Neutrophil (primary cell): Measurements from ENCODE around the gene ENDOD1.

Source experiments
- H3K27ac ChIP-seq: fragments of 200-600 bp; sonication (generic); 2 replicates; pipeline ENCODE4 v1.5.1; 2016; ENCODE audit warnings: mild to moderate bottlenecking, moderate library complexity
- H3K27me3 ChIP-seq: fragments of 200-600 bp; sonication (generic); 2 replicates; pipeline ENCODE4 v1.6.0; 2016; ENCODE audit warnings: mild to moderate bottlenecking
- H3K36me3 ChIP-seq: fragments of 200-600 bp; sonication (generic); 2 replicates; pipeline ENCODE4 v1.5.1; 2017
- H3K4me1 ChIP-seq, 2 experiments: fragments of 200-600 bp in 1 of 2; sonication (generic) in 1 of 2; 1 replicate in 1 of 2; 2 replicates in 1 of 2; pipeline versions ENCODE4 v1.5.1 to v1.6.1; 2013 to 2016; ENCODE audit warnings: low read depth in 1 of 2, low read length in 1 of 2, mild to moderate bottlenecking in 1 of 2, moderate library complexity in 1 of 2; ENCODE audit not compliant: control insufficient read depth in 1 of 2, insufficient read depth in 1 of 2
- H3K4me3 ChIP-seq, 2 experiments: fragments of 200-600 bp in 1 of 2; sonication (generic) in 1 of 2; 1 replicate in 1 of 2; 2 replicates in 1 of 2; pipeline ENCODE4 v1.5.1; 2013 to 2016; ENCODE audit warnings: low read depth in 1 of 2, low read length in 1 of 2, mild to moderate bottlenecking in 1 of 2, moderate library complexity in 1 of 2
- H3K9me3 ChIP-seq: fragments of 200-600 bp; sonication (generic); 2 replicates; pipeline ENCODE4 v1.5.1; 2016
- TF ChIP-seq, protein P1 (sequence below): fragments of 200-600 bp; sonication (generic); IDR thresholded peaks from 2 replicates; pipeline ENCODE4 v1.5.1; 2016; ENCODE audit warnings: antibody characterized with exemption

ENDOD1 gene

DNA sequence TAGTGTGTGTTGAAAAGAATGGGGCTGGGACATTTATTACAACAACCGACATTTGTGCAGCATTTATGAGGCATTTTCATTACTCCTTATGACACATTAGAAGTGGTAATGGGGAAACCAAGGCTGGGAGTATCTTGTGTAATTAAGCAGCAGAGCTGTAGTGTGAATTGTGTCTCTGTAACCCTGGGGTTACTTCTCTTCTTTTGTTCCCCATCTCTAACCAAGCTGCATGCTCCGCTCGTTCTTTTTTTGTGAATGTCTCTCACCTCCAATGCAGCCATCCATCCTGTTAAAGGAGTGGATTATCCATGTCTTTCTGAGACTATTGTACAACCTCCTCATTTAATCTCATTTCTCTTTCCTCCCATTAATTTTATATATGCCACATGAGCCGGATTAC is 65.7 kb downstream of the ENDOD1 start:
- TF ChIP-seq, protein P1, sequence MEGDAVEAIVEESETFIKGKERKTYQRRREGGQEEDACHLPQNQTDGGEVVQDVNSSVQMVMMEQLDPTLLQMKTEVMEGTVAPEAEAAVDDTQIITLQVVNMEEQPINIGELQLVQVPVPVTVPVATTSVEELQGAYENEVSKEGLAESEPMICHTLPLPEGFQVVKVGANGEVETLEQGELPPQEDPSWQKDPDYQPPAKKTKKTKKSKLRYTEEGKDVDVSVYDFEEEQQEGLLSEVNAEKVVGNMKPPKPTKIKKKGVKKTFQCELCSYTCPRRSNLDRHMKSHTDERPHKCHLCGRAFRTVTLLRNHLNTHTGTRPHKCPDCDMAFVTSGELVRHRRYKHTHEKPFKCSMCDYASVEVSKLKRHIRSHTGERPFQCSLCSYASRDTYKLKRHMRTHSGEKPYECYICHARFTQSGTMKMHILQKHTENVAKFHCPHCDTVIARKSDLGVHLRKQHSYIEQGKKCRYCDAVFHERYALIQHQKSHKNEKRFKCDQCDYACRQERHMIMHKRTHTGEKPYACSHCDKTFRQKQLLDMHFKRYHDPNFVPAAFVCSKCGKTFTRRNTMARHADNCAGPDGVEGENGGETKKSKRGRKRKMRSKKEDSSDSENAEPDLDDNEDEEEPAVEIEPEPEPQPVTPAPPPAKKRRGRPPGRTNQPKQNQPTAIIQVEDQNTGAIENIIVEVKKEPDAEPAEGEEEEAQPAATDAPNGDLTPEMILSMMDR, result no peak
- H3K36me3 ChIP-seq, result no peaks in the 10 kb centered on the region
- no peaks in the 10 kb centered on the region for H3K9me3 ChIP-seq
- H3K27me3 ChIP-seq, result peaks cover 3% of the 10 kb centered on the region
- peaks cover 24 to 25% of the 10 kb centered on the region in 2 experiments for H3K4me1 ChIP-seq
- H3K27ac ChIP-seq, result no peak overlapping the region
- H3K4me3 ChIP-seq, result no peak overlapping the region

DNA sequence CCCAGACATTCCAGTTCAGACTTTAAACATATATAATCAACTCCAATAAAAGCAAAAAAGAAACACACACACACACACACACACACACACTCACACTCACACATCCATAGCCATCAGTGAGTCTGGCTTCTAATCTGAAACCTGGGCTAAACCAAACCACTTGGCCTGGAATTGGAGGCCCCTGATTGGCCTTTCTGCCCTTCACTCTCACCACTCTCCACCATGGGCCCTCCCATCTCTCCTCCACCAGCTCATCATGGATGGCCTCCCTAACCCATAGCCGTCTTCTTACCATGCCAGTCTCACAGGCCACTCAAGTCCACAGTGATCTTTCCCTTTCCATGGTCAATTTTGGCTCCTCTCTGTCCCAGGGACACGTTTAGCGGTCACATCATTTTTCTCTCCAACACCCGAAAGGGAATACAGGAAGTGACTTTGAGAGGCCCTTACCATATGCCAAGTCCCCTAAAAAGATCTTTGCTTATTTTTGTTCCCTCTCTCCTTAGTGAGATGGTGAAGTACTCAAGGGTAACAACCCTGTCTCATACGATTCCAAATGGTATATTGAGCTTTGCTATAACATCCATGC is 66.6 kb downstream of the ENDOD1 start:
- Histone ChIP-seq H3K27ac (no peak overlapping the region), H3K4me3 (no peak overlapping the region), H3K36me3 (no peaks in the 10 kb centered on the region), H3K4me1 (peaks cover 16 to 21% of the 10 kb centered on the region in 2 experiments), H3K9me3 (no peaks in the 10 kb centered on the region), H3K27me3 (no peaks in the 10 kb centered on the region)
- TF ChIP-seq, protein P1, result no peak

DNA sequence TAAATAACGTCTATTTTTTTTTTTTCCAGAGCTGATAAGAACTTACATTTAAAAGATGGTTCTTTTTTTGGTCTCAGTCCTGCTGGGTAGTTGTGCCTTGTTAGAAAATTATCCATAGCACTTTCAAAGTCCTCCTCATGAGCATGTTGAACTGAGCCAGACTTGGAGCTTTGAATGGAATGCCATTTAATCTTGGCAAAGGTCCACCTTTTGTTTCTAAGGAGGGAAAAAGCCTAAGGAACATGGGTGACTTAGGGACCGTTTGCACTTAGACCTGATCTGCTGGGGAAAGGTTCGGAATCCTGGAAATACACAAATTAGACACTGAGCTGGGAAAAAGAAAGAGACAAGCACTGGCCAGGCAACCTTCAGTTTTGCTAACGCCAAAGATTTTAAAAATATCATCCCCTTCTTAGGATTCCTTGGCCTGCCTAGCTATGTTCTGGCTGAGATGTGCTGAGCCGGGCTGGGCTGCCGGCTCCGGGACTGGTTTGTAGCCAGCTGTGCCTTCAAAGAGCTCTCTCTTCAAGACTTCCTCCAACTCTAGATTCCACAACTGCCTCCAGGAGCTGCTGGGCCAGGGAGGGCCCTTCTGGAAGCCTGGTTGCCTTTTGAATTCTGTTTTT is 67.4 kb downstream of the ENDOD1 start:
- TF ChIP-seq, protein P1, result no peak
- Histone ChIP-seq H3K27me3 (no peaks in the 10 kb centered on the region), H3K27ac (no peak overlapping the region), H3K9me3 (no peaks in the 10 kb centered on the region), H3K4me1 (peaks cover 13 to 16% of the 10 kb centered on the region in 2 experiments), H3K4me3 (no peak overlapping the region), H3K36me3 (no peaks in the 10 kb centered on the region)

DNA sequence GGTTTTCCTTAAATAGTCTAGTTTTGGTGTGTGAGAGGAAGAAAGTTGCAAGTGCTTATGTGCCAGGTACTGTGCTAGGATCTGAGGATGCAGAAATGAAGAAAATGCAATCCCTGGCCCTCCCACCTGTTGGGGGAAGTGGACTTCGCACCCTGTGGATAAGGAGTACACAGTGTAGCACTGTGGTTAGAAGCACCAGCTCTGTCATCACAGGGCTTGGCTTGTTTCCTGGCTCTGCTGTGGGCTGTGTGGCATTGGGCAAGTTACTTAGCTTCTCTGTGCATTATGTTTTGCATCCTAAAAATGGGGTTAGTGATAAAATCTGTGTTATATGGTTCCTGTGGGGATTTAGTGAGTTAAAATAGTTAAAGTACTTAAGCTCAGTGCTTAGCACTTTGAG is 68.2 kb downstream of the ENDOD1 start:
- H3K36me3 ChIP-seq, result no peaks in the 10 kb centered on the region
- H3K4me1 ChIP-seq, result peaks cover 9 to 11% of the 10 kb centered on the region in 2 experiments
- no peaks in the 10 kb centered on the region for H3K9me3 ChIP-seq
- H3K27me3 ChIP-seq, result no peaks in the 10 kb centered on the region
- TF ChIP-seq, protein P1, result no peak
- H3K4me3 ChIP-seq, result no peak overlapping the region
- H3K27ac ChIP-seq, result no peak overlapping the region

DNA sequence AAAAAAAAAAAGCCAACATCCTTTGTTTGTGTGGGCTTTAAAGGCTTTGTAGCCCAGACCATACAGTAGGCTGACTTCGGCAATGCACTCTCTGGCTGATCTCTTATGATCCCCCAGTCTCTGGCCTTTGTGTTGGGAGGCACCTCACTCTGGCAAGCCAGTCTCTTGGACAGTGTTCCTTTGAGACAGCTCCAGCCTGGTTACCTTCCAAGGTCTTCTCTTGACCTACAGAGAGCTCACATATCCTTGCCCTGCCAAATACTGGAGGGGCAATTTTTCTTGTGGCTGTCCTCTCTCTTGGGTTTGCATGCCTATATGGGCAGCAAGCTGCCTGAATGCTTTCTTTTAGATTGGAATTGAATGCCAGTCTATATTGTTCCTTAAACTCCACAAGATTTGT is 71.6 kb downstream of the ENDOD1 start:
- H3K9me3 ChIP-seq, result no peaks in the 10 kb centered on the region
- H3K4me1 ChIP-seq, result no peaks in the 10 kb centered on the region
- H3K36me3 ChIP-seq, result no peaks in the 10 kb centered on the region
- no peak overlapping the region for H3K4me3 ChIP-seq
- TF ChIP-seq, protein P1, result no peak
- H3K27me3 ChIP-seq, result no peaks in the 10 kb centered on the region
- no peak overlapping the region for H3K27ac ChIP-seq
